ENCODE measurements around the gene BANP.

GRCh38 chr16:87984632-87985267 is 33.5 kb downstream of the BANP start:
- no peak for TF ChIP-seq EZH2 (IDR thresholded peaks at IDR 0.05; ENCODE audit: low read length, missing control alignments)
- no peak for TF ChIP-seq CTCF (conservative IDR thresholded peaks at IDR 0.05 in 1 of 2, IDR thresholded peaks at IDR 0.05 in 1 of 2; ENCODE audit: low read depth in 1 of 2, low read length in 2 of 2)

Data from fibroblast of lung (primary cell).